HFFc6 (cell line): ENCODE results near the gene CCDC192. TPM values are rescaled to one million over a fixed set of nuclear protein-coding genes. Genes with fewer than 3 reads are reported as not detected.

Experiments
- DNase-seq: peaks from one replicate; pipeline ENCODE4 v3.0.0-alpha.2; 2018
- H3K27ac Mint-ChIP-seq: 2 replicates; pipeline ENCODE4 v1.8.0; 2020; ENCODE audit warnings: mild to moderate bottlenecking, mixed read lengths
- H3K27me3 Mint-ChIP-seq: 2 replicates; pipeline ENCODE4 v1.8.0; 2021; ENCODE audit warnings: mild to moderate bottlenecking, moderate library complexity, mixed read lengths; ENCODE audit not compliant: insufficient read depth
- H3K36me3 Mint-ChIP-seq: 2 replicates; pipeline ENCODE4 v1.8.0; 2021; ENCODE audit warnings: low read depth, mixed read lengths
- H3K4me1 Mint-ChIP-seq: 2 replicates; pipeline ENCODE4 v1.8.0; 2020; ENCODE audit warnings: low read depth, mixed read lengths
- H3K4me3 Mint-ChIP-seq: 2 replicates; pipeline ENCODE4 v1.8.0; 2020; ENCODE audit warnings: mild to moderate bottlenecking, moderate library complexity, mixed read lengths
- H3K9me3 Mint-ChIP-seq: 2 replicates; pipeline ENCODE4 v1.8.0; 2020; ENCODE audit warnings: mild to moderate bottlenecking, mixed read lengths
- total RNA-seq, 6 experiments: library from RNA; stranded (reverse); fragmentation: NEBNext Ultra II Directional; extraction: Animal tissue kit (Norgen Biotek cat#: 25700); gene quantifications; 2 replicates in 1 of 6; 3 replicates in 5 of 6; pipeline ENCODE4 v1.2.3, GENCODE V29; 2021
- TF ChIP-seq, protein P1 (sequence below): fragments of 200-600 bp; sonication (generic); IDR thresholded peaks from 2 replicates; pipeline ENCODE4 v1.5.0; 2021; ENCODE audit warnings: antibody characterized with exemption, mild to moderate bottlenecking

CCDC192 gene
- total RNA-seq, 6 experiments from 2014 or later = not detected

- Mint-ChIP-seq H3K4me1 (no peaks in the 10 kb centered on the region), H3K9me3 (no peaks in the 10 kb centered on the region), H3K27ac (no peak overlapping the region), H3K4me3 (no peak overlapping the region), H3K36me3 (no peaks in the 10 kb centered on the region), H3K27me3 (no peaks in the 10 kb centered on the region; the same call in 1 of the 2 replicates)
- DNase-seq = peak; percentile 31
- TF ChIP-seq, protein P1, sequence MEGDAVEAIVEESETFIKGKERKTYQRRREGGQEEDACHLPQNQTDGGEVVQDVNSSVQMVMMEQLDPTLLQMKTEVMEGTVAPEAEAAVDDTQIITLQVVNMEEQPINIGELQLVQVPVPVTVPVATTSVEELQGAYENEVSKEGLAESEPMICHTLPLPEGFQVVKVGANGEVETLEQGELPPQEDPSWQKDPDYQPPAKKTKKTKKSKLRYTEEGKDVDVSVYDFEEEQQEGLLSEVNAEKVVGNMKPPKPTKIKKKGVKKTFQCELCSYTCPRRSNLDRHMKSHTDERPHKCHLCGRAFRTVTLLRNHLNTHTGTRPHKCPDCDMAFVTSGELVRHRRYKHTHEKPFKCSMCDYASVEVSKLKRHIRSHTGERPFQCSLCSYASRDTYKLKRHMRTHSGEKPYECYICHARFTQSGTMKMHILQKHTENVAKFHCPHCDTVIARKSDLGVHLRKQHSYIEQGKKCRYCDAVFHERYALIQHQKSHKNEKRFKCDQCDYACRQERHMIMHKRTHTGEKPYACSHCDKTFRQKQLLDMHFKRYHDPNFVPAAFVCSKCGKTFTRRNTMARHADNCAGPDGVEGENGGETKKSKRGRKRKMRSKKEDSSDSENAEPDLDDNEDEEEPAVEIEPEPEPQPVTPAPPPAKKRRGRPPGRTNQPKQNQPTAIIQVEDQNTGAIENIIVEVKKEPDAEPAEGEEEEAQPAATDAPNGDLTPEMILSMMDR = peak; percentile 82
Observed at GRCh38 chr5:127909066-127909465, 205.9 kb downstream of the CCDC192 start.

DNA sequence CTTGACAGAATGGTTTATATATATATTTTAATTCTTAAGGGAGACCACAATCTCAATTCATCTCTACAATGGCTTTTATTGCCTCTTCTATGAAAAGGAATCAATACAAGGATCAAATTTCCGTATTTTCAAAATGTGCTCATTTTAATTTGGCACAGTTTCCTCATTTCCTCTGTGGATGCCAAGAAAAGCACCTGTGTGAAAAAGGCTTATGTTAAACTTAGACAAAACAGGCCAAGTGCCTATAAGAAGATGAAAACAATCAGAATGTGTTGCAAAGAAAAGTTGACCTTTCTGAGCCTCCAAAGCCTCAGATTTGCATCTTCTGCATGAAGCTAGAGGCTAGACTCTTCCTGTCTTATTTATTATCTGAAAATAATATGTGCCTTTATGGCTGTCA, 206.6 kb downstream of the CCDC192 start:
- H3K27me3 Mint-ChIP-seq = no peaks in the 10 kb centered on the region; the same call in 1 of the 2 replicates
- TF ChIP-seq, protein P1 = no peak
- no peaks in the 10 kb centered on the region for H3K36me3 Mint-ChIP-seq
- DNase-seq = no peak
- no peaks in the 10 kb centered on the region for H3K9me3 Mint-ChIP-seq
- no peaks in the 10 kb centered on the region for H3K4me1 Mint-ChIP-seq
- no peak overlapping the region for H3K4me3 Mint-ChIP-seq
- no peak overlapping the region for H3K27ac Mint-ChIP-seq

DNA sequence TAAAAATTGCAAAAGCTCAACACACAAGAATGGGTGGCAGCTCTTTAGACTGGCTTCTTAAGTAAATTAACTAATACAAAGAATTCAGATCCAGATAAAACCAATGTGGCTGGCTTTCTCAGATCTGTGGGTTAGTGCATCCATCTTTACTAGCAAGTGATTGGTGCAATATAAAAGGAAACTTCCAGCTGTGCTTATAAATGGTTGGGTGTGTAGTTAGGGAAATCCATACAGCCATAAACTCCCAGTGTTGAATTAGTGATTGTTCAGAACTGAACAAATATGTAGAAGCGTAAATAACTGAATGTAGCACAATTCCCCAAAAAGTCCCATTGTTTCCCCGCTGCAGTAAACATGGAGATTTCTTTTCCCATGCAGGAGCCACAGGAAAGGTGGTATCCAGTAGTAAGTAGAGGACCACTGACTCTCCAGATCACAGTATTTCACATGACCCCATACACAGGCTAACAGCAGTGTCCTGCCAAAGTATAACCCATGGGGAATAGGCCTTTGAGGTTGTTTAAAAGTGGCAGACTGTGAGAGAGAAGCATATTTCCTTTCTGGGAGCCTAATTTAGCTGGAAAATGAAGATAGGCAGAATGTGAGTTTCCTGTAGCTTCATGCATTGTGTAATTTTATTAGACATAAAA, 207.2 kb downstream of the CCDC192 start:
- Mint-ChIP-seq H3K4me1 (no peaks in the 10 kb centered on the region), H3K27ac (no peak overlapping the region), H3K36me3 (no peaks in the 10 kb centered on the region), H3K4me3 (no peak overlapping the region), H3K9me3 (no peaks in the 10 kb centered on the region), H3K27me3 (no peaks in the 10 kb centered on the region; the same call in 1 of the 2 replicates)
- TF ChIP-seq, protein P1 = no peak
- DNase-seq = no peak

DNA sequence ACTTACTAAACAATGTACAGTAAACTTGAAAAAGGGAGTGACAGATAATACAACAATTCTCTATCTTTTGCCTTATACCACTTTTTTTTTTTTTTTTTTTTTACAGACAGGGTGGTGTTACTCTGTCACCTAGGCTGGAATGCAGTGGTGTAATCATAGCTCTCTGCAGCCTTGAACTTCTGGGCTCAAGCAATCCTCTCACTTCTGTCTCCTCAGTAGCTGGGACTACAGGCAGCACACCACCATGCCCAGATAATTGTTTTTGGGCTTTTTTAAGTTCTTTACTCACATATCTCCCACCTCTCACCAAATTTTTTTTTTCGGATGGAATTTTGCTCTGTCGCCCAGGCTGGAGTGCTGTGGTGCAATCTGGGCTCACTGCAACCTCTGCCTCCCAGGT, 208.4 kb downstream of the CCDC192 start:
- H3K9me3 Mint-ChIP-seq = no peaks in the 10 kb centered on the region
- H3K4me3 Mint-ChIP-seq = no peak overlapping the region
- no peaks in the 10 kb centered on the region for H3K36me3 Mint-ChIP-seq
- no peaks in the 10 kb centered on the region for H3K4me1 Mint-ChIP-seq
- TF ChIP-seq, protein P1 = no peak
- no peaks in the 10 kb centered on the region; the same call in 1 of the 2 replicates for H3K27me3 Mint-ChIP-seq
- no peak overlapping the region for H3K27ac Mint-ChIP-seq
- DNase-seq = no peak

- TF ChIP-seq, protein P1 = no peak
- H3K4me3 Mint-ChIP-seq = no peak overlapping the region
- DNase-seq = no peak
- no peaks in the 10 kb centered on the region for H3K4me1 Mint-ChIP-seq
- H3K27me3 Mint-ChIP-seq = no peaks in the 10 kb centered on the region; the same call in 1 of the 2 replicates
- H3K36me3 Mint-ChIP-seq = no peaks in the 10 kb centered on the region
- no peaks in the 10 kb centered on the region for H3K9me3 Mint-ChIP-seq
- H3K27ac Mint-ChIP-seq = no peak overlapping the region
Observed at GRCh38 chr5:127912411-127912810, 209.2 kb downstream of the CCDC192 start.
